ENCODE results near the gene FANCG.

Gene FANCG

DNA sequence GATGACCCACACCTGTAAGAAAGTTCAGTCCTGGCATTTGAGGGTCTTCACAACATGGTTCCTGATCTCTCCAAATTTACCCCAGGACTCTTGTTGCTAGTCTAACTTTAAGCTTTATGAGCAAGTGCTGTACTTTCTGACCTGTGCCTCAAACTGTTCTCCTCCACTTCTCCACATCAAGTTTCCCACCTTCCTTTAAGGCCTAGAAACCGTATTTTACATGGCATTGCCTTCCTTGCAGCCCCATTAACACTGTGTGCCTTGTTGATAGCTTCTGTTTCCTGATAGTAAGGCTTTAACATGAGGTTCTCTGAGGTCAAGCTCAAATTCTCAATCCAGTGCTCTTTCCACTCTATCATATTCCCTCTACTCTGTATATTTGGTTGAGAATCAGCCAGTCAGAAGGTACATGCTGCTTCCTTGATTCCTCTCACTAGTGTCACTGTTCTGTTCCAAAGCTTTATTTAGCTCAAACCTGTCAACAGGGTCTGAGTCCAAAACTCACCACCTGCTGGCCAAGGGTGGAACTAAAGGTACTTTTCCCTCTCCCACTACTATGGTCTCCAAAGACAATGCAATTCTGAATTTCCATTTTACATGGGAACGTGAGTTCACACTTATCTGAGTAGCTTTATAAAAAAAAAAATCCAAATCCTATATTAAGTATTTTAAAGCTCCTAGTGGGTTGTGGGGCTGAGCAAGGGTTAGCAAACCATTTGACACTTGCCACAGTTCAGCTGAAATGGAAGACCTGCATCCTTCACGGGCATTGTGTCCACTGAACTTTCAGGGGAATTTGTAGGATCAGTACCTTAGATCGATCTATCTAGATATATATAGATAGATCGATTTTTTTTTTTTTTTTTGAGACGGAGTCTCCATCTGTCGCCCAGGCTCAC, 28.4 kb downstream of the FANCG start:
- no peak overlapping the region for H3K4ac ChIP-seq (ENCODE audit: low read depth, low read length)
- WGBS (ENCODE audit: extremely low coverage, insufficient coverage, insufficient read length) = no CpG with 5 or more reads among the region's 7 CpGs
- H3K79me2 ChIP-seq (ENCODE audit: control insufficient read depth, insufficient read depth, low read length, poor library complexity) = no peaks in the 10 kb centered on the region
- no peak overlapping the region for H3K4me2 ChIP-seq (ENCODE audit: low read length)
- H2BK5ac ChIP-seq (ENCODE audit: low read depth, low read length, poor library complexity) = no peak overlapping the region
- peaks cover 24 to 40% of the 10 kb centered on the region in 2 experiments for H3K36me3 ChIP-seq (ENCODE audit: control insufficient read depth in 1 of 2, insufficient read depth in 2 of 2, low read length in 2 of 2)
- peak; percentile 69 to 87 for DNase-seq
- no peak overlapping the region for H2BK12ac ChIP-seq (ENCODE audit: low read length)
- no peaks in the 10 kb centered on the region for H3K9me3 ChIP-seq (ENCODE audit: insufficient read depth, low read depth, low read length)
- H4K8ac ChIP-seq (ENCODE audit: low read depth, low read length) = no peak overlapping the region
- H3K79me1 ChIP-seq (ENCODE audit: low read length) = no peaks in the 10 kb centered on the region
- H2AK5ac ChIP-seq (ENCODE audit: low read length) = no peak overlapping the region
- no peak overlapping the region for H3K14ac ChIP-seq (ENCODE audit: low read length)
- H2BK120ac ChIP-seq (ENCODE audit: insufficient read depth, low read length, poor library complexity) = no peak overlapping the region
- no peak overlapping the region for H3K23ac ChIP-seq (ENCODE audit: low read length)
- no peak overlapping the region for H3K27ac ChIP-seq (ENCODE audit: low read depth, low read length)
- no peak overlapping the region for H3K18ac ChIP-seq (ENCODE audit: low read length)
- no peak overlapping the region for H2AFZ ChIP-seq (ENCODE audit: insufficient read depth, low read length, poor library complexity)
- H4K91ac ChIP-seq (ENCODE audit: low read depth, low read length) = no peak overlapping the region
- H3K4me1 ChIP-seq (ENCODE audit: control insufficient read depth in 1 of 2, insufficient read depth in 2 of 2, low read length in 2 of 2) = no peaks in the 10 kb centered on the region
- no peak overlapping the region for H3K9ac ChIP-seq (ENCODE audit: low read length)
- H3K4me3 ChIP-seq (ENCODE audit: low read depth, low read length) = no peak overlapping the region
- no peaks in the 10 kb centered on the region for H3K27me3 ChIP-seq (ENCODE audit: insufficient read depth, low read length)
- H4K12ac ChIP-seq (ENCODE audit: low read depth, low read length) = no peak overlapping the region

DNA sequence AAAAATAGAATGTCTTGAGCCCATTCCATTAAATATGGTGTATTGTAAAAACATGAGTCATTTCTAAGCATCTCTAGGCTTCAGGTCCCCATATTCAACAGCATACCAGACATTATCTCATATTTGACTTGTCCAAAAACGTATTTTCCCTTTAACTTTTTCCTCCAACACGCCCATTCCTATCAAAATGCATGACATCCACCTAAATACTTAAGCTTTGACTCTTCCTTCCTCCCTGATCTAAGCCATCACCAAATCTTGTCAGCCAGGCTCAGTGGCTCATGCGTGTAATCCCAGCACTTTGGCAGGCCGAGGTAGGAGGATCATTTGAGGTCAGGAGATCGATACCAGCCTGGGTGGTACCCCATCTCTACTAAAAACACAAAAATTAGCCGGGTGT, 31.2 kb downstream of the FANCG start:
- H2BK12ac ChIP-seq (ENCODE audit: low read length) = no peak overlapping the region
- H3K27me3 ChIP-seq (ENCODE audit: insufficient read depth, low read length) = no peaks in the 10 kb centered on the region
- no peak overlapping the region for H3K4me3 ChIP-seq (ENCODE audit: low read depth, low read length)
- H3K4me2 ChIP-seq (ENCODE audit: low read length) = no peak overlapping the region
- H3K9ac ChIP-seq (ENCODE audit: low read length) = no peak overlapping the region
- H4K91ac ChIP-seq (ENCODE audit: low read depth, low read length) = no peak overlapping the region
- H3K4ac ChIP-seq (ENCODE audit: low read depth, low read length) = no peak overlapping the region
- H3K9me3 ChIP-seq (ENCODE audit: insufficient read depth, low read depth, low read length) = peaks cover 4% of the 10 kb centered on the region
- 100% methylated on average over 2 of the region's 6 CpGs for WGBS (ENCODE audit: extremely low coverage, insufficient coverage, insufficient read length)
- H2AFZ ChIP-seq (ENCODE audit: insufficient read depth, low read length, poor library complexity) = no peak overlapping the region
- no peaks in the 10 kb centered on the region for H3K79me1 ChIP-seq (ENCODE audit: low read length)
- H3K18ac ChIP-seq (ENCODE audit: low read length) = no peak overlapping the region
- H2AK5ac ChIP-seq (ENCODE audit: low read length) = no peak overlapping the region
- H3K14ac ChIP-seq (ENCODE audit: low read length) = no peak overlapping the region
- no peak overlapping the region for H2BK5ac ChIP-seq (ENCODE audit: low read depth, low read length, poor library complexity)
- no peak overlapping the region for H4K8ac ChIP-seq (ENCODE audit: low read depth, low read length)
- peaks cover 7% of the 10 kb centered on the region in 2 experiments for H3K4me1 ChIP-seq (ENCODE audit: control insufficient read depth in 1 of 2, insufficient read depth in 2 of 2, low read length in 2 of 2)
- peaks cover 25 to 36% of the 10 kb centered on the region in 2 experiments for H3K36me3 ChIP-seq (ENCODE audit: control insufficient read depth in 1 of 2, insufficient read depth in 2 of 2, low read length in 2 of 2)
- no peak overlapping the region for H3K27ac ChIP-seq (ENCODE audit: low read depth, low read length)
- peak; percentile 52 to 85 for DNase-seq
- no peaks in the 10 kb centered on the region for H3K79me2 ChIP-seq (ENCODE audit: control insufficient read depth, insufficient read depth, low read length, poor library complexity)
- no peak overlapping the region for H4K12ac ChIP-seq (ENCODE audit: low read depth, low read length)
- H3K23ac ChIP-seq (ENCODE audit: low read length) = no peak overlapping the region
- H2BK120ac ChIP-seq (ENCODE audit: insufficient read depth, low read length, poor library complexity) = no peak overlapping the region

GRCh38 chr9:35044071-35044470, 35.7 kb downstream of the FANCG start:
- no peak overlapping the region for H2AK5ac ChIP-seq (ENCODE audit: low read length)
- DNase-seq = peak in 1 of 2 donors; percentile 66
- WGBS (ENCODE audit: extremely low coverage, insufficient coverage, insufficient read length) = no CpG with 5 or more reads among the region's 3 CpGs

DNA sequence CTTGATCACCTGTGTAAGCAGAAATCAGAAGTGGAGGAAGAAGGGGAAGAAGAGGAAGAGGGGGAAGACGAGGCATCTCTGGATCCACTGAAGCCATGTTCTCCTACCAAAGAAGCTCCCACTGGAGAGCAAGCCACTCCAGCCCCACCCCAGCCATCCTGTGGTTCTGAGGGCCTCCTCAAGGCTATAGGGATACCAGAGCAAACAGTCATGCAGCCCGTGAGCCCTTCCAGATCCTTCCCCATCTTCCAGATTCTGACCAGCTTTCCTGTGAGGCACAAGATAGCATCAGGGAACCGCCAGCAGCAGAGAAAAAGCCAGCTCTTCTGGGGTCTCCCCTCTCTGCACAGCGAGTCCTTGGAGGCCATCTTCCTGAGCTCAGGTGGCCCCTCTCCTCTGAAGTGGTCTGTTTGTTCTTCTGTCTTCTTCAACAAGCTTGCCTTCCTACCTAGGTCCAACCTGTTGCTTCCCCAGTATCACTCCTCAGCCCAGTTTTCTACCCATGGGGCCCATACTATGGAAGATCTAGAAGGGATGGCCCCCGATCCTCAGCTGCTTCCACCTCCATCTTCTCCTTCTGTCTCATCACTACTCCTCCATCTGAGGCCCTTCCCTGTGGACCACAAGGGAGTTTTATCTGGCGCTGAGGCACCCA, 36.7 kb downstream of the FANCG start:
- H2BK120ac ChIP-seq (ENCODE audit: insufficient read depth, low read length, poor library complexity) = no peak overlapping the region
- peak overlapping the region; percentile 6 for H4K8ac ChIP-seq (ENCODE audit: low read depth, low read length)
- H3K4me2 ChIP-seq (ENCODE audit: low read length) = no peak overlapping the region
- no peak overlapping the region for H2AK5ac ChIP-seq (ENCODE audit: low read length)
- no CpG with 5 or more reads among the region's 6 CpGs for WGBS (ENCODE audit: extremely low coverage, insufficient coverage, insufficient read length)
- peak overlapping the region; percentile 16 for H2BK5ac ChIP-seq (ENCODE audit: low read depth, low read length, poor library complexity)
- no peak overlapping the region for H3K9ac ChIP-seq (ENCODE audit: low read length)
- no peak overlapping the region for H3K4me3 ChIP-seq (ENCODE audit: low read depth, low read length)
- H3K4ac ChIP-seq (ENCODE audit: low read depth, low read length) = no peak overlapping the region
- H3K79me2 ChIP-seq (ENCODE audit: control insufficient read depth, insufficient read depth, low read length, poor library complexity) = no peaks in the 10 kb centered on the region
- H3K14ac ChIP-seq (ENCODE audit: low read length) = no peak overlapping the region
- peaks cover 16 to 20% of the 10 kb centered on the region in 2 experiments for H3K36me3 ChIP-seq (ENCODE audit: control insufficient read depth in 1 of 2, insufficient read depth in 2 of 2, low read length in 2 of 2)
- H3K18ac ChIP-seq (ENCODE audit: low read length) = no peak overlapping the region
- DNase-seq = peak; percentile 67
- peaks cover 4% of the 10 kb centered on the region for H3K9me3 ChIP-seq (ENCODE audit: insufficient read depth, low read depth, low read length)
- H3K4me1 ChIP-seq (ENCODE audit: control insufficient read depth in 1 of 2, insufficient read depth in 2 of 2, low read length in 2 of 2) = peaks cover 14 to 22% of the 10 kb centered on the region in 2 experiments
- H3K23ac ChIP-seq (ENCODE audit: low read length) = no peak overlapping the region
- no peak overlapping the region for H2AFZ ChIP-seq (ENCODE audit: insufficient read depth, low read length, poor library complexity)
- H3K27ac ChIP-seq (ENCODE audit: low read depth, low read length) = peak overlapping the region; percentile 30
- H2BK12ac ChIP-seq (ENCODE audit: low read length) = no peak overlapping the region
- no peak overlapping the region for H4K12ac ChIP-seq (ENCODE audit: low read depth, low read length)
- H3K27me3 ChIP-seq (ENCODE audit: insufficient read depth, low read length) = no peaks in the 10 kb centered on the region
- H4K91ac ChIP-seq (ENCODE audit: low read depth, low read length) = peak overlapping the region; percentile 42
- H3K79me1 ChIP-seq (ENCODE audit: low read length) = no peaks in the 10 kb centered on the region

More at GRCh38 chr9:35044071-35044470, 35.7 kb downstream of the FANCG start:
- Histone ChIP-seq H2BK12ac (ENCODE audit: low read length) (no peak overlapping the region), H3K9me3 (ENCODE audit: insufficient read depth, low read depth, low read length) (peaks cover 4% of the 10 kb centered on the region), H3K9ac (ENCODE audit: low read length) (no peak overlapping the region), H3K4me3 (ENCODE audit: low read depth, low read length) (no peak overlapping the region), H3K14ac (ENCODE audit: low read length) (no peak overlapping the region), H4K8ac (ENCODE audit: low read depth, low read length) (no peak overlapping the region), H3K4ac (ENCODE audit: low read depth, low read length) (no peak overlapping the region), H2BK5ac (ENCODE audit: low read depth, low read length, poor library complexity) (no peak overlapping the region), H3K27me3 (ENCODE audit: insufficient read depth, low read length) (no peaks in the 10 kb centered on the region), H3K23ac (ENCODE audit: low read length) (no peak overlapping the region), H3K4me1 (ENCODE audit: control insufficient read depth in 1 of 2, insufficient read depth in 2 of 2, low read length in 2 of 2) (peaks cover 14 to 22% of the 10 kb centered on the region in 2 experiments), H4K91ac (ENCODE audit: low read depth, low read length) (no peak overlapping the region), H3K79me2 (ENCODE audit: control insufficient read depth, insufficient read depth, low read length, poor library complexity) (no peaks in the 10 kb centered on the region), H3K4me2 (ENCODE audit: low read length) (no peak overlapping the region), H2AFZ (ENCODE audit: insufficient read depth, low read length, poor library complexity) (no peak overlapping the region), H2BK120ac (ENCODE audit: insufficient read depth, low read length, poor library complexity) (no peak overlapping the region), H3K18ac (ENCODE audit: low read length) (no peak overlapping the region), H3K27ac (ENCODE audit: low read depth, low read length) (no peak overlapping the region), H3K79me1 (ENCODE audit: low read length) (no peaks in the 10 kb centered on the region), H3K36me3 (ENCODE audit: control insufficient read depth in 1 of 2, insufficient read depth in 2 of 2, low read length in 2 of 2) (peaks cover 16 to 22% of the 10 kb centered on the region in 2 experiments), H4K12ac (ENCODE audit: low read depth, low read length) (no peak overlapping the region)

All from trophoblast cell (in vitro differentiated cells and primary cell).